Measurements from ENCODE around the gene SPEM2.
A peak's percentile ranks its signal among the peaks of the same experiment; 100 is the strongest.

Gene SPEM2

DNA sequence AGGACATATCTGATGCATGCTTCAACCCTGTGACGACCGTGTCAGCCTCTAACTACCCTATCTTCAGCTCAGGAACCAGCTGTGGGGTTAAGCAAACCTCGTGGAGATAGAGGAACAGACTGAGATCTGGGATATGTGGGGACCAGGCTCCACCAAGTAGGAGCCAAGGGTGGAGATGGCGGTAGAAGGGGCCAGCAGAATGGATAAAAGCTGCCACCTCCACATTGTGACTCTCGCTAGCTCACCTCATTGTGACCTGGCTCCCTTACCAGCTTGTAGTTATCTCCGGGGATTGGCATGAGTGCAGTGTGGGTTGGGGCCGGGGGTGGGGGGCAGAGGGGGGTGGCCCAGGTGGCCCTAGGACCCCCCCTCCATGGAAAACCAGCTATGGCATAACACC, at the start of gene SPEM2:
Gene SPEM2 (plus strand): TSS at position 301 of the 400 bp plus-strand sequence. CDS start 73 bp downstream, at position 374.
- no peak for DNase-seq (ENCODE audit: low read depth)

DNA sequence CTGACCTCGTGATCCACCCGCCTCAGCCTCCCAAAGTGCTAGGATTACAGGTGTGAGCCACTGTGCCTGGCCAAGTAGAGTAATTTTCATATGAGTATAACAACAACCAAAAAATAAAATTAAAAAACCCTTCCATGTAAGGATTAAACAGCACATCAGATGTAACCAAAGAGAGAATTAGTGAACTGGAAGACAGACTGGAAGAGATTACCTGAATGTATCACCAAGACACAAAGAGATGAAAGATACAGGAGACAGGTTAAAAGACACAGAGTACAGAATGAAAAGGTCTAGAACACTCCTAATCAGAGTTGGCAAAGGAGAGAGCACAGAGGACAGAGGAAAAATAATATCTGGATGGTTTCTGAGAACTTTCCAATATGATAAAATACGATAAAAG, 46.3 kb upstream of the SPEM2 start:
- no peak for DNase-seq (ENCODE audit: low read depth)

DNA sequence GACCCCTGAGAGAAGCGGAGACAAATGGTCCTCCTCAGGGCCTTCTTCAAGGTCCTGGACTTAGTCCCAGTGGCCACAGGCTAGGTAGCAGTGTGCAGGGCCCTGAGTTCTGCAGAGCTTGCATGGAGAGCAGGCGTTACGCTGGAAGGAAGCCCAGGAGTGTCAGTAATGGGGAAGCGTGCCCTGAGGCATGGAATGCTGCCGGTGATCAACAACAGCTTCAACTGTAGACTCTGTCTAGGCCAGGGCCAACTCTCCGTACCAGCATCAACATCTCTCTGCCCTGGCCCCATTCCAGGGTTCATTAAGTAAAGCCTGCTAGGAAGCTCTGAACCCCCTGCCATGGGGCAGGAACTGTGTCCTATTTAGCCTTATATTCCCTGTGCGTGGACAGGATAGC, 45.1 kb upstream of the SPEM2 start:
- no peak for DNase-seq (ENCODE audit: low read depth)

DNA sequence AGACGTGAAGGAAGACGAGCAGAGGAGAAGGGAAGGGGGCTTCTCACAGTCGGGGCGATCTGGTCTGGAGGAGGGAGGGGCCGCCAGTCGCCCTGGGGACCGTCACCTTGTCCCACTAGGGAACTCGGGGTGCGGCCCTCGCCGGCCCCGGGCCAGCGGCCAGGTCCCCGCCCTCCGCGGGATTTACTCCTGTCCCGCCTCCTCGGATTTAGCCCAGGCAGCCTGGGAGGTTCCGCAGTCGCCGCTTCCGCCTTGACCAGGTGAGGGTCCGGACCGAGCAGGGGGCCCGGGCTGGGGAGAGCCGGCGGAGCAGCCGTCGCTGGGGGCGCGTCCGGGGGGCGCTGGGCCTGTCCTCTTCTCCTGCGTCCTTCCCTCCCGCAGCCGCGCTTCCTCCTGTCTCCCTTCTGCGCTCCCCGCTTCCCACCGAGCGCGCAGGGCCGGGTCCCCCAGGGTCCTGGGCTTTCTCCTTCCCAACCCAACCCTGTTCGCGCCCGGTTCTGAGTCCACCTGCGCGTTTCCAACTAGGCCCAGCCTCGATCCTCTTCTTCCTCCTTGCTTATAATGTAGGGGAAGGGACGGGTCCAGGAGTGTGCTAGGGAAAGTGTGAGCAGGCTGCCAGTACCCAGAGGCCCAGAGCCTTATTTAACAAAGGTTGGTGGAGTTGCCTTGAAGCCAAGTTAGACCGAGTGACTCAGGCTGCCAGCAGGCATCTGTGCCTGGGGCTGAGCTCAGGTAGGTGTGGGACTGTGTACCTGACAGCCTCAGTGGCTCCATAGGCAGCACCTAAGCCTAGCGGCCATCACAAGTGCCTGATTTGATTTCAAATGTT, 44.3 kb upstream of the SPEM2 start, which contains the start of gene TNK1:
Gene TNK1 (plus strand): TSS at position 235 of the 829 bp plus-strand sequence. CDS start 1,838 bp downstream, outside the sequence.
- no peak for DNase-seq (ENCODE audit: low read depth)

DNA sequence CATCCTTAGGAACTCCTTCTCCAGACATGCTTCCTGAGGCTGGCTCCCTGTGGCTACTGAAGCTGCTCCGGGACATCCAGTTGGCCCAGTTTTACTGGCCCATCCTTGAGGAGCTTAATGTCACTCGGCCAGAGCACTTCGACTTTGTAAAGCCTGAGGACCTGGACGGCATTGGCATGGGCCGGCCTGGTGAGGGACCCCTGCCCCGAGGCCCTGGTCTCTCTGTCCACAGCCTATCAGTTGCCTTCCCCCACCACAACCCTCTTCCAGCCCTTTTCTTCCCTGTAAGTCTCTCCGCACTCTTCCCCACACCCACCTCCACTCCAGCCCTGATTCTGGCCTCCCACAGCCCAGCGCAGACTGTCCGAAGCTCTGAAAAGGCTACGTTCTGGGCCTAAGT, 42.5 kb upstream of the SPEM2 start:
- DNase-seq (ENCODE audit: low read depth) = no peak

DNA sequence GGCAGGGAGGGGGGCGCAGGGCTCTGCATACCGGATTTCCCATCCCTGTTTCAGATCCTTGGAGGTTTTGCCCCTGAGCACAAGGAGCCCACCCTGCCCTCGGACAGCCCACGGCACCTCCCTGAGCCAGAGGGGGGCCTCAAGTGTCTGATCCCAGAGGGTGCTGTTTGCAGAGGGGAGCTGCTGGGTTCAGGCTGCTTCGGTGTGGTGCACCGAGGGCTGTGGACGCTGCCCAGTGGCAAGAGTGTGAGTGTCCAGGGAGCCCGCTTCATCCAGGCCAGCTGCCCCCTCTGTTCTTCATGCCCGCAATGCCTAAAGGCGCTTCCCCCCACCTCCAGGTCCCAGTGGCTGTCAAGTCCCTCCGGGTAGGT, 42.1 kb upstream of the SPEM2 start:
- no peak for DNase-seq (ENCODE audit: low read depth)

DNA sequence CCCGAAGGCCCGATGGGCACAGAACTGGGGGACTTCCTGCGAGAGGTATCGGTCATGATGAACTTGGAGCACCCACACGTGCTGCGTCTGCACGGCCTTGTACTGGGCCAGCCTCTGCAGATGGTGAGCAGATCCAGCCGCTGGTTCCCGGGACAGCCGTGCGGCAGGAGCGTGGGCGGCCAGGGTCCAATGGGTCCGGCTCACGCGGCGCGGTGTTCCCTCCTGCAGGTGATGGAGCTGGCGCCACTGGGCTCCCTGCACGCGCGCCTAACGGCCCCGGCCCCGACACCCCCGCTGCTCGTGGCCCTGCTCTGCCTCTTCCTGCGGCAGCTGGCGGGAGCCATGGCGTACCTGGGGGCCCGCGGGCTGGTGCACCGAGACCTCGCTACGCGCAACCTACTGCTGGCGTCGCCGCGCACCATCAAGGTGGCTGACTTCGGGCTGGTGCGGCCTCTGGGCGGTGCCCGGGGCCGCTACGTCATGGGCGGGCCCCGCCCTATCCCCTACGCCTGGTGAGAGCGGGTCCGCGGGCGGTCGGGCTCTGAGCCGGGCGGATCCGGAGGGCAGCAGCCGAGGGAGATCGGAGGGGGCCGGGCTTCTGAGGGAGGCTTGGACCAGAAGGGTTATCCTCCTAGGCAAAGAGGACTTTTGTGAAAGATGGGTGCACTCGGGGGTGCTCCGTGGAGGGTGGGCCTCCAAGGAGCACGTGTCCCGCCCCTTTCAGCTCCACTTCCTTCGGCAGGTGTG, 41.5 kb upstream of the SPEM2 start:
- DNase-seq (ENCODE audit: low read depth) = peak; percentile 71

DNA sequence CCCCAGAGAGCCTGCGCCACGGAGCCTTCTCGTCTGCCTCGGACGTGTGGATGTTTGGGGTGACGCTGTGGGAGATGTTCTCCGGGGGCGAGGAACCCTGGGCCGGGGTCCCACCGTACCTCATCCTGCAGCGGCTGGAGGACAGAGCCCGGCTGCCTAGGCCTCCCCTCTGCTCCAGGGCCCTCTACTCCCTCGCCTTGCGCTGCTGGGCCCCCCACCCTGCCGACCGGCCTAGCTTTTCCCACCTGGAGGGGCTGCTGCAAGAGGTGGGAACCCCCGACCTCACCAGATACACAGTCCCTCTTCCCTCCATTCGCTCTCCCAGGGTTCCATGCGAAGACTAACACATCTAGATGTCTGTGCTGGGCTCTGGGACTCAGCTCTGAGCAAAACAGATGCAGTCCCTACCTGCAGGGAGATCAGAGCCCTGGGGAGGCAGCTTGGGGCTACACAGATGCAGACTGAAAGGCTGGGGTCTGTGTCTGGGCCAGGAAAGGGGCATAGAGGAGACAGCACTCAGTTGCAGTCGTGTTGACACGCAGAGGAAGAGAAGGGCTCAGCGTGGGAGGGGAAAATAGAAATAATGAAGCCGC, 40.8 kb upstream of the SPEM2 start:
- DNase-seq (ENCODE audit: low read depth) = no peak

DNA sequence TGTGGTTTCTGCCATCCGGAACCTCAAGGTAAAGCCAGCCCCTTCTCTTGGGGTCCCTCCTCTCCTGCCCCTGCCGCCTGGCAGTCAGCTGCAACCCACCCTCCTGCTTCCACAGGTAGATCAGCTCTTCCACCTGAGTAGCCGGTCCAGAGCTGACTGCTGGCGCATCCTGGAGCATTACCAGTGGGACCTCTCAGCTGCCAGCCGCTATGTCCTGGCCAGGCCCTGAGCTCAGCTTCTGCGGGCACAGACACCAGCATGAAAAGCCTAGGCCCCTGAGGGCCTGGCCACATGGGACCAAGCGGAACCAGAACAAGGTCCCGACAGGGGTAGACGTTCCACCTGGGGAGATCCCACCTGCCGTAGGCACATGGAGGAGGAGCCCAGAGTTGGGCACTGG, 36.6 kb upstream of the SPEM2 start:
- no peak for DNase-seq (ENCODE audit: low read depth)

DNA sequence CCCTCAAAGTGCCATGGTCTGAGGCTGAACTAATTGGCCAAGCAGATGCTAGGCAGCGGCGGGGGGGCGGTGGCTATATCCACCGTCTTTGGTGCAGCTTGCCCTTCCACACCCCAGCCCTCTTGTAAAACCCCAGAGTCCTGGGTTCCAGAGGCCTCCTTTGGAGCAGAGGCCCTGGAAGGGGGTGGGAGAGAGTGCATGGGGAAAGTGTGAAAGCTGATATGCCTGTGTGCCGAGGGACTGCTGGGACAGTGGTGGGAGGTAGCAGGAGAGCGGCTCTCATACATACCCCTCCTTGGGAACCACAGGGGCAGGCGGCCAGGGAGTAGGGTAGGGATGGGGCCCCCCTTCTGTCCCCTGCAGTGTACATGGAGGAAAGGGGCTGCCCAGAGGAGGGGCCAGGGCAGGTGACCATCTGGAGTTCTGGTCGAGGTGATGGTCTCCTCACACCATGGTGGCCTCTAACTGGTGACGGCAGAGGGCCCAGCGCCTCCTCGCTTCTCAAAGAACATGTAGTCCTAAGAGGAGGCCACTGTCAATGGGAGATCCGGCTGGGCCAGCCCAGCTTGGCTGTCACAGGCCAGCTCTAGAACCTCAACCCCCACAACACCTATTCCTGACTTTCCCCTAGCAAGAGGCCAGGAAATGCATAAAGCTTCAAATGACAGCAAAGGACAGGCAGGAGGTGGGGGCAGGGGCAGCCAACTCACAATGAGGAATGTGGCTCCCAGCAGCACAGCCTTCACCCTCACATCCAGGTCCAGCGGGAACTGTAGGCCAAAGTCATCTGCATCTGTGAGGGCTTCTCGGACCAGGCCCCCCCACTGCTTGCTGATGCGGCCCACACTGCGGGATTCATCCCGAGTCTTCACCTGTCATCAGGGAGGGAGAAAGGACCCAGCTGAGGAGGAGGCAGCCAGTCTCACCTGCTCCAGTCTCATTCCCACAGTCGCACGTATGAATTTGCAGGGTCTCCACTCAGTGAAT, 35.2 kb upstream of the SPEM2 start:
- DNase-seq (ENCODE audit: low read depth) = no peak

DNA sequence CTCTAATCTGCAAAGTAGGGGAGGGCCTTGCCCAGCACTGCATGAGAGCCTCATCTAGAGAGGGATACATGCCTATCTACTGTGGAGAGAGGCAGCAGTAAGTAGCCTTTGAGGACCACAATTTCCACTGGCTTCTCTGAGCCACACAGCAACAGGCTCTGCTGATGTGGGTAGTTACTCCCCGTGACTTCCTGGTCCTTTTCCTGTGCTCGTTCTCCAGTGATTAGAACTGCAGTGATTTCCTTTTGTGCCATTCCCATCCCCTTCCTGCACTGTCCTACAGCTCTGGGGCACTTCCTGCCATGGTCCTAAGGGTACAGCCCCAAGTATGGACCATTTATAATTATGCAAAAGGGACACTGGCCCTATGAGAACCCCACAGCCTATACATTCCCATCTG, 34.1 kb upstream of the SPEM2 start:
- DNase-seq (ENCODE audit: low read depth) = no peak

DNA sequence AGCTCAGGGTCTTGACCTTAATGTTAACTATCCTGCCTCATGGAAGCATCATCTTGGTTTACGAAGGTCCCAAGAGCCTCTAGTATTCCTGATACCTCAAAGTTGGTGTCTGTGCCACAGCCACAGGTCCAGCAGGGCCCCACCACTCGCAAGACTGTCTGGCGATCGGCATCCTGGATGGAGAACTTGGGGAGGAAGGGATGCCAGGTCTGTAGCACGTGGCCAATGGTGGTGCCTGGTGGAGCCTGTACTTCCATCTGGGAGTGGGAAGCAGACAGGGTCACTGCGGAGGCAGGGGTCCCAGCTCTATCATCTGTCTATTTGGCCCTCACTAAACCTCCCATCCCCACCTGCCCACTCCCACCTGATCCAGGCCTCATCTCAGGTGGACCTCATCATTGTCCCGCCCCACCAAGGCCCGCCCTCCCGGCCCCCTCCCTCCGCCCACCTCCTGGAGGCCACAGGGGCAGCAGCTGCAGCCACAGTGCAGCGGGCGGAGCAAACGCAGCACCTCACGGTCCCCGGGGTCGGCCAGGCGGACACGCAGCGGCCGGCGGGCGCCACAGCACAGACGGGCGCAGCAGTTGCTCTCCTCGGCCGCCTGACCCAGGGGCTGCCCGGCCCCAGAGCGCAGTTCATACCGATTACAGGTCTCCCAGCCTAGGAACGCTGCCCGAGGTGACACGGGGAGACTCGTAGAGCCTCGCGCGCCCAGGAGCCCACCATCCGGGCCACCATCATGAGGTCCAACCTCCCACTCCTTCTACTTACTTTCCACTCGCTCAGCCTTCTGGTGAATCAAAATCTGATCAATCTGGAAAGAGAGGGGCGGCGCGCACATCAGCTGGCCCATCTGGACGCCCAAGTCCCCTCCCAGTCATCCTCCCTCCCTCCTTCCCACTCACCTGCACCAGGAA, 32.5 kb upstream of the SPEM2 start:
- no peak for DNase-seq (ENCODE audit: low read depth)

DNA sequence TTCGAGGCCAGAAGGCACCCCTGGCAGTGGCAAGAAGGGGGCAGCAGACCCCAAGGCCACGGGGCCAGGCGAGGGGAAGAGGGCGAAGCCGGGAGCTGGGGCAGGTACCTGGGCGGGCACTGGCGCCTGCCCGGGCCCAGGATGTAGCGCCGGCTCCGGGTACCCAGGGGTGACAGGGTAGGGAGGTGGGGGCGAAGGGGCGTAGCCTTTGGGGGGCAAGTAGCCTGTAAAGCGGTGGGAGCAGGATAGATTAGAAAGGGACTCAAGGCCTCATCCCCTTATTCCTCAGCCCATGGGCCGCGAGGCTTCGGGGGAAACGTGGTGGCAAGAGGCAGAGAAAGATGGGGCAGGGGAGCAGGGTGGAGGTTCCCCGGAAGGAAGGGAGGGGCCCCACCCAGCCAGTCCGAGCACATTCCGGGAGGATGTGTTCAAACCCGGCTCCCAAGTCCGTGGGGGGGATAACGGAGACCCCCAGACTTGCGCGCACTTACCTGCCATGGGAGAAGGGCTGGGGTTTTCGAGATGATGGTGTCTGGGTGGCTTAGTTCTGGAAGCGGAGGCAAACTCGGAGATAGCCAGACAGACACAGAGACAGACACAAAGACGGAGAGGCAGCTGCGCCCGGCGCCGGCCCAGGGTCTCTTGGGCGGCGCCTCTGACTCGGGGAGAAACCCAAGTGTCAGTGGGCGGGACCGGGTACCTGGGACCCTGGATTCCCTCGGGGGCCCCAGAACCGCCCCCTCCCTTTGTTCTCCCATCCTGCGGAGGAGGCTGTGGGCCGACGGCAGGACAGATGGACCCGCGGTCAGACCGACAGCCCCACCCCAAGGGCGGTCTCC, 31.6 kb upstream of the SPEM2 start:
- DNase-seq (ENCODE audit: low read depth) = peak; percentile 52

DNA sequence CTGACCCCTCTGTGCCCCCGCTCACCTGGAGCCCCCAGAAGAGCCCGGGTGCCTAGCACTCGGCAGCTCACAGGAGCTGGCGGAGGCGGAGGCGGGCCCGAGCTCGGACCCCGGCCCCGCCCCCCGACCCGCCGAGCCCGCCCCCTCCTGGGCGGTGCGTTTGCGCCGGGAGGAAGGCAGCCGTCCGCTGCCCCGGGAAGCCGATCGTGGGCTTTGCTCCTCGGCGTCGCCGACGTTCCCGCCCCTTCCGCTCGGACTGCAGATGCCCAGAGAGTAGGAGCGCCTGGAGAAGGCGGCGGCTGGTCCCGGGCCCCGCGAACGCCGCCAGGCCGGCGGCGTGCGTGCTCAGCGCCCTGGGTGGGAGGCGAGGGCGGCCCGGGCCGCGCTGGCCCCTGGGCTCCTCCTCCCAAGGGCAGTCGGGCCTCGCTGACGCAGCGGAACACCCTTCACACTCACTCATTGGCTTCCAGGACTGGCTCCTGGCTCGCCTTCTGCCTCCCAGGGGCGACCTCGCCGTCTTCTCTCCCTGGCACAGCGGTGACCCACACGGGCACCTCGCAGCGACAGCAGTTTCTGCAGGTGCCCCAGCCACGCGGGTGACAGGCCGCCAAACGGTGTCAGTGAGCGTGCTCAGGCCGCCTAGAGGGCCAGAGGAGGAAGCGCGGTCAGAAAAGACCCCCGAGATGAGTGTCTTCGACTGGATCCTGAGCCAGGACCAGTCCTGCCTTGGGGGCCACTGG, 30.8 kb upstream of the SPEM2 start, which contains the start of gene PLSCR3:
Gene PLSCR3 (minus strand): TSS at position 74 of the 740 bp plus-strand sequence. CDS start 415 bp downstream, outside the sequence.
- peak; percentile 75 for DNase-seq (ENCODE audit: low read depth)

DNA sequence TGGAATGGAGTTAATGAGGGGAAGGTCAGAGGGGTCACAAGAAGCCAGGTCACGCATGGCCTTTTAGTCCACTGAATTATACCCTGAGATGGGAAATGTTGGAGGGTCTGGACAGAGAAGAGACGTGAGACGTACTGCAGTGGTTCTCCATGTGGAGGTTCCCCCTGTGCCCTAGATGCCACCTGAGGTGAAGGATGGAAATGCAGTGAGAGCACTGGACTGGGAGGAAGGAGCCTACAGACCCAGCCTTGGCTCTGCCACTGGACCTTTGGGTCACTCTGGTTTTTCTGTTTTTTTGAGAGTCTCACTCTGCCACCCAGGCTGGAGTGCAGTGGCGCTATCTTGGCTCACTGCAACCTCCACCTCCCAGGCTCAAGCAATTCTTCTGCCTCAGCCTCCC, 29.3 kb upstream of the SPEM2 start:
- DNase-seq (ENCODE audit: low read depth) = no peak

DNA sequence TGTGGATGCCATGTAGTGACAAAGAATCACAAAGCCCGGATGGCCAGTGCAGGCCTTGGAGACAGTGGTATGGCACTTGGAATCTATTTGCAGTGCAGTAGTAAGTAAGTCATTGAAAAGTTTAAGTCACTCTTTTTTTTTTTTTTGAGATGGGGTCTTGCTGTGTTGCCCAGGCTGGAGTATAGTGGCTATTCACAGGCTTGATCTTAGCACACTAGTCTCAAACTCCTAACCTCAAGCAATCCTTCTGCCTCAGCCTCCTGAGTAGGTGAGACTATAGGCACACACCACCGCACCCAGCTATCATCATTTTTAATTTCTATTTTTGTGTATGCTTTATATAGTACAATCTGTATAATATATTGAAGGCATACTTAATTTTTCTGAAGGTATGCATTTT, 26.8 kb upstream of the SPEM2 start:
- no peak for DNase-seq (ENCODE audit: low read depth)

DNA sequence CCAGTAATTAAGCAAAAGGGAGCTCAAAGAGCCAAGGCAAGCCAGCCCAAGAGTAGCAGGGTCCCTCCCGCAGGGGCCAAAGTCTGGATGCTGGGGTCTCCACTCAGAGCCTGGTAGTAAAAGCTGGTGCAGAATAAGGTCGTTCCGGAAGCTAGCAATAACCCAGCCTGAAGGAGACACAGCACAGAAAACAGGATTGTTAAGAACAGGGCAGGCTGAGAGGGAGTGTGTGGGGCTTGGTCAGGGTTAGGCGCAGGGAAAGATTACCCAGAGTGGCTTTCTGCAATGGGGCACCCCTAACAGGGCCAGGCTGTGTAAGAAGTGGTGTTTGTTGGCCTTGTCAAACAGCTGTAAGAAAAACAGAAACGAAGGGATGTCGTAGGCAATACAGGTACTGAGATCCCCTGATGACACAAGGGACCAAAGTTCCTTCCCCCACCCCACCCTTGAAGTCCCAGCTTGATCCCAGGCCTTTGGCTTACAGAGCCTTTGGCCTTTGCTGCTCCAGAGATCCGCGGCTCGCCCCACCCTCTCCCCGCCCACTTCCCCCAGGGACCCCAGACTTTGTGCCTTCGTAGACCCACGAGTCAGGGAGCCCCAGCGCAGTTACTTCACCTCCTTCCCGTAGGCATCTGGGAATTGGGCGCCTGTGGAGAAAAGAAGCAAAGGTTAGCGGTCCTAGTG, 22.2 kb upstream of the SPEM2 start:
- DNase-seq (ENCODE audit: low read depth) = no peak

DNA sequence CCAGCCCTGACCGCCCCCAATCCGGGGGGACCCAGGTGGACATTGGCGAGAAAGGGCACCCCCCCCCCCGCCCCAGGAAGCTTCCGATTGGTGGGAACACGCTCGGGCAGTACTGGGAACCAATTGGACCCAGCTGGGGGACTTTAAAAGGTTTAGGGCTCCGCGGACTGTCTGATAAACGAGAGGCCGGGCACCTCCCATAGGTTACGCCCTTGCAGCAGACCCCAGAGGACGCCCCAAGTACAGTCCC, 21.8 kb upstream of the SPEM2 start:
- no peak for DNase-seq (ENCODE audit: low read depth)
